Calu3 (cell line): Measurements from ENCODE around the gene B4GALT4. TPM values are rescaled to one million over a fixed set of nuclear protein-coding genes. Genes with fewer than 3 reads are reported as not detected.

Source experiments
- BruUV-seq: library from RNA; stranded (reverse); fragments of 400-500 nt; replicated peaks from 2 replicates; lab custom pipeline; 2021; lab: Mats Ljungman, UMichigan
- CTCF ChIA-PET: fragments of 300-600 bp; sonication (Branson Sonifier 250); formaldehyde crosslinking; loops from one replicate; lab custom pipeline; 2022; ENCODE audit warnings: antibody characterized with exemption; lab: Charles Lee
- DNase-seq: peaks from one replicate; pipeline ENCODE4 v3.0.0; 2022
- H3K27ac Mint-ChIP-seq: one replicate; pipeline ENCODE4 v1.8.0; 2022; ENCODE audit warnings: mixed read lengths; ENCODE audit not compliant: unreplicated experiment
- H3K27me3 Mint-ChIP-seq: one replicate; pipeline ENCODE4 v1.8.0; 2022; ENCODE audit warnings: mixed read lengths; ENCODE audit not compliant: unreplicated experiment
- H3K36me3 Mint-ChIP-seq: one replicate; pipeline ENCODE4 v1.8.0; 2022; ENCODE audit warnings: mild to moderate bottlenecking, moderate library complexity, mixed read lengths; ENCODE audit not compliant: insufficient read depth, unreplicated experiment
- H3K4me1 Mint-ChIP-seq: one replicate; pipeline ENCODE4 v1.8.0; 2022; ENCODE audit warnings: mild to moderate bottlenecking, low read depth, mixed read lengths; ENCODE audit not compliant: unreplicated experiment
- H3K4me3 Mint-ChIP-seq: one replicate; pipeline ENCODE4 v1.8.0; 2022; ENCODE audit warnings: mild to moderate bottlenecking, low read depth, moderate library complexity, mixed read lengths; ENCODE audit not compliant: unreplicated experiment
- H3K9me3 Mint-ChIP-seq: one replicate; pipeline ENCODE4 v1.8.0; 2022; ENCODE audit warnings: low read depth, mixed read lengths; ENCODE audit not compliant: unreplicated experiment
- intact Hi-C: fragments of 100-400 bp; cut with micrococcal nuclease; formaldehyde crosslinking; loops from one replicate; pipeline ENCODE4 v1.10.0; 2022; ENCODE audit not compliant: unreplicated experiment
- total RNA-seq: library from RNA; stranded (reverse); gene quantifications from 2 replicates; pipeline ENCODE4 v1.2.3, GENCODE V29; 2022
- TF ChIP-seq, protein P1 (sequence below): fragments of 200-600 bp; IDR thresholded peaks from one replicate; pipeline ENCODE4 v1.8.0; 2022; ENCODE audit warnings: antibody characterized with exemption; ENCODE audit not compliant: unreplicated experiment

B4GALT4 gene
- total RNA-seq, 1 experiment from 2014 or later: 38.7 TPM

DNA sequence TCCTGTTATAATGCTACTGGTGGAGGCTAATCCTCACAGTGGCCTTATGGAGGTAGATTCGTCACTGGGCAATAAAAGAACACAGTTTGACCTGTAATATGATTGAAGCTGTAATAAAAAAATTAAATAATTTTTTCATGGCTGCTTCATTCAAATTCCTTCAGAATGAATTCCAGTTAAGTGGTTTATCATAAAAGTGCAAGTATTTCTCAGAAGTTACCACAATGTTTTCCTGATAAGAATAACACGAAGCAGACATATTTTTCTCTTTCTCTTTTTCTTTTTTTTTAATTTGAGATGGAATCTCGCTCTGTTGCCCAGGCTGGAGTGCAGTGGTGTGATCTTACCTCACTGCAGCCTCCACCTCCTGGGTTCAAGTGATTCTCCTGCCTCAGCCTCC lies 15.6 kb downstream of the B4GALT4 start:
- CTCF ChIA-PET: no interaction called here
- peaks cover 25% of the 10 kb centered on the region for H3K4me1 Mint-ChIP-seq
- no peak overlapping the region for H3K27ac Mint-ChIP-seq
- TF ChIP-seq, protein P1, sequence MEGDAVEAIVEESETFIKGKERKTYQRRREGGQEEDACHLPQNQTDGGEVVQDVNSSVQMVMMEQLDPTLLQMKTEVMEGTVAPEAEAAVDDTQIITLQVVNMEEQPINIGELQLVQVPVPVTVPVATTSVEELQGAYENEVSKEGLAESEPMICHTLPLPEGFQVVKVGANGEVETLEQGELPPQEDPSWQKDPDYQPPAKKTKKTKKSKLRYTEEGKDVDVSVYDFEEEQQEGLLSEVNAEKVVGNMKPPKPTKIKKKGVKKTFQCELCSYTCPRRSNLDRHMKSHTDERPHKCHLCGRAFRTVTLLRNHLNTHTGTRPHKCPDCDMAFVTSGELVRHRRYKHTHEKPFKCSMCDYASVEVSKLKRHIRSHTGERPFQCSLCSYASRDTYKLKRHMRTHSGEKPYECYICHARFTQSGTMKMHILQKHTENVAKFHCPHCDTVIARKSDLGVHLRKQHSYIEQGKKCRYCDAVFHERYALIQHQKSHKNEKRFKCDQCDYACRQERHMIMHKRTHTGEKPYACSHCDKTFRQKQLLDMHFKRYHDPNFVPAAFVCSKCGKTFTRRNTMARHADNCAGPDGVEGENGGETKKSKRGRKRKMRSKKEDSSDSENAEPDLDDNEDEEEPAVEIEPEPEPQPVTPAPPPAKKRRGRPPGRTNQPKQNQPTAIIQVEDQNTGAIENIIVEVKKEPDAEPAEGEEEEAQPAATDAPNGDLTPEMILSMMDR: no peak
- H3K9me3 Mint-ChIP-seq: no peaks in the 10 kb centered on the region
- BruUV-seq: no TSS peak
- DNase-seq: no peak
- H3K4me3 Mint-ChIP-seq: no peak overlapping the region
- H3K27me3 Mint-ChIP-seq: no peaks in the 10 kb centered on the region
- intact Hi-C loops: no loop called here
- peaks cover 51% of the 10 kb centered on the region for H3K36me3 Mint-ChIP-seq

DNA sequence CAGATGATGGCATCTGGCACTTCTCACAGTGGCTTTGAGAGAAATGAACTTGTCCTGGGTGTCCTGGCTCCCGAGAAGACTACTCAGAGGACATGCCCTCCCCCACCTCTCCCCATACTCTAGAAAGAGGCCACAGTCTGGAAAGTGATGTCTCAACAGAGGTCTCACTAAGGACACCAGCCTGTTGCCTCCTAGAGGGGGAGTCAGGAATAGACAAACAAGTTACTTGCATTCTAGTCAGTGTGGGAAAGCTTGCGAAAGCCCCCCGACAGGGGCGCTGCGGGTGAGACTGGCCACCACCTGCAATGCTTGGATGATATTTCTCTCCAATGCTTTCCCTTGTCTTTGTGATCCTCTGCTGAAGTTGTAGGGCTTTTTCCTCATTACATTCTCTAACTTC lies 17.2 kb downstream of the B4GALT4 start:
- intact Hi-C loops: no loop called here
- H3K27ac Mint-ChIP-seq: no peak overlapping the region
- BruUV-seq: no TSS peak
- no peak overlapping the region for H3K4me3 Mint-ChIP-seq
- H3K9me3 Mint-ChIP-seq: no peaks in the 10 kb centered on the region
- H3K27me3 Mint-ChIP-seq: no peaks in the 10 kb centered on the region
- peaks cover 22% of the 10 kb centered on the region for H3K4me1 Mint-ChIP-seq
- H3K36me3 Mint-ChIP-seq: peaks cover 54% of the 10 kb centered on the region
- TF ChIP-seq, protein P1: no peak
- DNase-seq: no peak
- CTCF ChIA-PET: no interaction called here

DNA sequence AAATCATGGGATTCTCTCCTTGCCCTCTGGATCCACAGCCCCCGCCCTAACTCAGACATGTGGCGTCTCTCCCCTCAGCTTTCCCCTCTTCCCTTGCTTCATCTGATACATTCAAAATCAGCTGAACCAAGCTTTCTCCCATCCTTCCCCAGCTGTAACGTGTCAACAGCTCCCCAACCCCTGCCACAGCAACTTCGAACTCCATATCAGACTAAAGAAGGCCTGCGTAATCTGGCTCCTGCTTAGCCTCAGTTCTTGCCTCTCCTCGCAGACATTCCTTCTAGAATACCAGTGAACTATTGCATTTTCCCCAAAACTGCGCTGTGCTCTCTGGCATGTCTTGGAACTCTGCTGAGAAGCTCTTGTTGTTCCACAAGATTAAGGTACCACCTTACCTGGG lies 18.3 kb downstream of the B4GALT4 start:
- BruUV-seq: no TSS peak
- Mint-ChIP-seq H3K27ac (no peak overlapping the region), H3K27me3 (no peaks in the 10 kb centered on the region), H3K36me3 (peaks cover 55% of the 10 kb centered on the region), H3K4me3 (no peak overlapping the region), H3K9me3 (no peaks in the 10 kb centered on the region), H3K4me1 (peaks cover 11% of the 10 kb centered on the region)
- DNase-seq: no peak
- intact Hi-C loops: no loop called here
- TF ChIP-seq, protein P1: no peak
- CTCF ChIA-PET: no interaction called here

DNA sequence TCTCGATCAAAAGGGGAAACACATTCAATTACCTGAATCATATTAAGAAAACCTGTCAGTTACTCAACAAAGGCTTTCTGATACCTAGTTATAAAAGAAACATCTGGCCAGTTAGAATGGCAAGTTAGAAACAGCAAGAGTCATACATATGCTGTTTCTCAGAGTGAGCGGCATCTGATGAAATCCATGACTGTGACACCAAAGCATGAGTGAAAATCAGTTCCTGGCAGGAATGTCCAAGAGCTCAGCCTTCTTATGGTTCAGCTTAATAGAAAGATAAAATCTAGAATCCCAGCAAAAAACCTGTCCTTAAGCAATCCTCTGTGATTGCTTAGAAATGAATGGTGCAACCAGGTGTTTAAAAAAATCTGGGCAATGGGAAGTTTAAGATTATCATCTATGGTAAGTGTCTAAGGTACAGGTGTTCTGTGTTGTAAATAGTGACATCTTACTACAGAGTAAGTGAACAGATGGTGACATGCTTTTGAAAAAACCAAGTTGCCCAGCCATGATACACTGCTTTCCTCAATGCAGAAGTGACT lies 18.8 kb downstream of the B4GALT4 start:
- CTCF ChIA-PET: no interaction called here
- TF ChIP-seq, protein P1: no peak
- no peaks in the 10 kb centered on the region for H3K27me3 Mint-ChIP-seq
- peaks cover 59% of the 10 kb centered on the region for H3K36me3 Mint-ChIP-seq
- H3K4me1 Mint-ChIP-seq: peaks cover 9% of the 10 kb centered on the region
- BruUV-seq: no TSS peak
- intact Hi-C loops: no loop called here
- no peaks in the 10 kb centered on the region for H3K9me3 Mint-ChIP-seq
- no peak overlapping the region for H3K27ac Mint-ChIP-seq
- H3K4me3 Mint-ChIP-seq: no peak overlapping the region
- DNase-seq: no peak
